ENCODE measurements around the gene EXOSC2. TPM values are rescaled to one million over a fixed set of nuclear protein-coding genes. Genes with fewer than 3 reads are reported as not detected.
"Not testable (repeated sequence)": the region's sequence is repeated elsewhere in the genome, so short reads cannot be mapped to it uniquely, and the experiment has no call there.

The EXOSC2 gene
- total RNA-seq, 1 donor from 2014 or later, result 22.4 TPM

- DNase-seq (ENCODE audit: low read depth), result no peak
- H3K4me3 ChIP-seq (ENCODE audit: low read depth, low read length), result no peak overlapping the region
- no peak for TF ChIP-seq CTCF (conservative IDR thresholded peaks at IDR 0.05; ENCODE audit: low read depth, low read length)
Measured at GRCh38 chr9:130677252-130677651, 16.3 kb upstream of the EXOSC2 start.

- DNase-seq (ENCODE audit: low read depth), result no peak
- no peak for TF ChIP-seq CTCF (conservative IDR thresholded peaks at IDR 0.05; ENCODE audit: low read depth, low read length)
- peak overlapping the region; percentile 59 for H3K4me3 ChIP-seq (ENCODE audit: low read depth, low read length)
Measured at GRCh38 chr9:130680836-130681768, 12.5 kb upstream of the EXOSC2 start.

- DNase-seq (ENCODE audit: low read depth), result no peak
- H3K4me3 ChIP-seq (ENCODE audit: low read depth, low read length), result peak overlapping the region; percentile 59
- no peak for TF ChIP-seq CTCF (conservative IDR thresholded peaks at IDR 0.05; ENCODE audit: low read depth, low read length)
Measured at GRCh38 chr9:130681769-130682420, 11.7 kb upstream of the EXOSC2 start.

- peak overlapping the region; percentile 59 for H3K4me3 ChIP-seq (ENCODE audit: low read depth, low read length)
- TF ChIP-seq CTCF (conservative IDR thresholded peaks at IDR 0.05; ENCODE audit: low read depth, low read length), result peak; percentile 85
- DNase-seq (ENCODE audit: low read depth), result no peak
Measured at GRCh38 chr9:130682421-130683121, 11.0 kb upstream of the EXOSC2 start.

- no peak for TF ChIP-seq CTCF (conservative IDR thresholded peaks at IDR 0.05; ENCODE audit: low read depth, low read length)
- no peak for DNase-seq (ENCODE audit: low read depth)
- no peak overlapping the region for H3K4me3 ChIP-seq (ENCODE audit: low read depth, low read length)
Measured at GRCh38 chr9:130685104-130685503, 8.5 kb upstream of the EXOSC2 start.

- not testable (repeated sequence) for H3K4me3 ChIP-seq (ENCODE audit: low read depth, low read length); DNase-seq (ENCODE audit: low read depth)
Measured at GRCh38 chr9:130685945-130686344, 7.6 kb upstream of the EXOSC2 start.

GRCh38 chr9:130687615-130688014 is 6.0 kb upstream of the EXOSC2 start:
- no peak for TF ChIP-seq CTCF (conservative IDR thresholded peaks at IDR 0.05; ENCODE audit: low read depth, low read length)
- H3K4me3 ChIP-seq (ENCODE audit: low read depth, low read length), result no peak overlapping the region
- no peak for DNase-seq (ENCODE audit: low read depth)

Data from epithelial cell of proximal tubule (primary cell).